IPS-18a (cell line): ENCODE measurements around the gene ARL17B.
"Not testable (repeated sequence)": the region's sequence is repeated elsewhere in the genome, so short reads cannot be mapped to it uniquely, and the experiment has no call there.

Experiments
- H3K27ac ChIP-seq: one replicate; pipeline ENCODE4 v1.5.1; 2013; ENCODE audit warnings: low read length
- H3K27me3 ChIP-seq: one replicate; pipeline ENCODE4 v1.6.1; 2013; ENCODE audit warnings: mild to moderate bottlenecking, low read length; ENCODE audit not compliant: control insufficient read depth, insufficient read depth
- H3K36me3 ChIP-seq: one replicate; pipeline ENCODE4 v1.6.1; 2013; ENCODE audit warnings: low read depth, low read length; ENCODE audit not compliant: control insufficient read depth
- H3K4me1 ChIP-seq: one replicate; pipeline ENCODE4 v1.6.1; 2013; ENCODE audit warnings: low read depth, low read length; ENCODE audit not compliant: control insufficient read depth
- H3K4me3 ChIP-seq: one replicate; pipeline ENCODE4 v1.5.1; 2013; ENCODE audit warnings: low read length
- H3K9ac ChIP-seq: one replicate; pipeline ENCODE4 v1.6.1; 2013; ENCODE audit warnings: mild to moderate bottlenecking, low read length, moderate library complexity
- H3K9me3 ChIP-seq: one replicate; pipeline ENCODE4 v1.6.1; 2013; ENCODE audit warnings: low read depth, low read length; ENCODE audit not compliant: control insufficient read depth

ARL17B gene

DNA sequence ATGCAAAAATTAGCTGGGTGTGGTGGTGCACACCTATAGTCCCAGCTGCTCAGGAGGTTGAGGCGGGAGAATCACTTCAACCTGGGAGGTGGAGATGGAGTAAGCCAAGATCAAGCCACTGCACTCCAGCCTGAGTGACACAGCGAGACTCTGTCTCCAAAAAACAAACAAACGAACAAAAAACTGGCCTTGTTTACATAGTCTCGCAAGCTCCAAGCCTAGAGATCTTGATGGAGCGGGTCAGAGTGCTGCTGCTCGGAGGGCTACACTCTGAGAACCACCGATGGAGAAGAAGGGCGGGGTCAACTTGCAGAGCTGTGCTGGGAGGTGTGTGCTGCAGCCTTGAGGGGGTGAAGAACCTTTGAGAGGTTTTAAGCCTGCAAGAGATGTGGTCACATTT, 130.2 kb downstream of the ARL17B start:
- not testable (repeated sequence) for H3K36me3 ChIP-seq, H3K27me3 ChIP-seq, H3K9ac ChIP-seq, H3K4me1 ChIP-seq, H3K27ac ChIP-seq, H3K9me3 ChIP-seq, H3K4me3 ChIP-seq

DNA sequence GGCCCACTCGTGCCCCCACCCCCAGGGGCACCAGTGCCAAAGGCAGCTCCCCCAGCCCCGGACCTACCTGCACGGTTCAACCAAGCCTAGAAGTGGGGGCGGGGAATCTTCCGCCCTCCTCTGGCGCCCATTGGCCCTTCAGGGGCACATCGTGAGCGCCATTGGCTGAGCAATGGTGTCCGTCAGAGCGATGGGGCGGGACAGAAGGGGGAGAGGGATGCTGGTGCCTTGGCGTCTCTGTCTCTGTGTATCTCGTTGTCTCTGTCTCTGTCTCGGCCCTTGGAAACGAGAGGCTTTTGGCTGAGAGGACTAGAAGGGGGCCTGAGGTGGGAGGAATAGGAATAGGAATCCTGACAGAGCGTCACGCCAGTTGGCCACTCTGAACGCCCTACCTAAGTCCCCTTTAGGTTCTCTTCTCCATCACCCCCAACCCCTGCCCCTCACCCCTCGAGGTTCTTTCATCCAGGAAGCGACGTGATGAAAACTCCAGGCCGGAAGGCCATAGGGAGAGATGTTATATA, 136.2 kb downstream of the ARL17B start:
- Histone ChIP-seq H3K4me3 (peak overlapping the region; percentile 56), H3K9ac (peak overlapping the region; percentile 28)
- H3K4me1 ChIP-seq, H3K27ac ChIP-seq, H3K9me3 ChIP-seq, H3K36me3 ChIP-seq, H3K27me3 ChIP-seq: not testable (repeated sequence)

DNA sequence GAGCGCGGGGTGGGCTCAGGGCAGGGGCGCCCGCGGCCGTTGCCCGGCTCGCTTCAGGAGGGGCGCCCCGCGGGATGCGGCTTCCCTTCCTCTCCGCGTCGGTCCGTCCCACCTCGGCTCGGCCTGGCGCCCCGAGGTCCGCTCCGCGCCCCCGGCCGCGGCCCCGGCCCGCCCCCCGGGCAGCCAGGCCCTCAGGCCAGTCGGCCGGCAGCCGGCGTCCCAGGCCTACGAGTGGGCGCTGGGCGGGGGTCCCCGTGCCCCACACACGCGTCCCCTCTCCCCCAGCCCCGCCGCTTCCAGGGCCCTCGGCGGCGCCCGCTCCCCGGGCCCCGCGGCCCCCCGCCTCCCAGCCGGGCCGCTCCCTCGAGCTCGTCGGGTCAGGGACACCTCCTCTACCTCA, 136.7 kb downstream of the ARL17B start:
- Histone ChIP-seq H3K9ac (peak overlapping the region; percentile 28), H3K4me3 (peak overlapping the region; percentile 56)
- not testable (repeated sequence) for H3K9me3 ChIP-seq, H3K36me3 ChIP-seq, H3K27me3 ChIP-seq, H3K27ac ChIP-seq, H3K4me1 ChIP-seq
